Naive thymus-derived CD4-positive, alpha-beta T cell (primary cell): Measurements from ENCODE around the gene PRRC2C. TPM values are rescaled to one million over a fixed set of nuclear protein-coding genes. Genes with fewer than 3 reads are reported as not detected.

ENCODE experiments used
- ATAC-seq: fragments of 150-1000 bp; cut with Tn5 transposase; 2 replicates; pipeline ENCODE4 v1.10.0; 2021; ENCODE audit warnings: mild to moderate bottlenecking, moderate library complexity
- CTCF ChIA-PET: fragments of 350-600 bp; sonication (Branson Sonifier 250); formaldehyde crosslinking; loops from one replicate; lab custom pipeline; 2021; ENCODE audit warnings: antibody characterized with exemption; lab: Charles Lee
- POLR2A ChIA-PET: fragments of 350-600 bp; sonication (Branson Sonifier 250); formaldehyde crosslinking; loops from one replicate; lab custom pipeline; 2021; ENCODE audit warnings: antibody characterized with exemption, inconsistent platforms; lab: Charles Lee
- DNase-seq, 9 donors: peaks; one replicate each; pipeline versions ENCODE4 v3.0.0 to v3.0.0-alpha.2; 2020 to 2022; ENCODE audit warnings: mixed read lengths in 1 of 9
- H3K27ac ChIP-seq: one replicate; pipeline ENCODE4 v1.7.0; 2013; ENCODE audit warnings: mild to moderate bottlenecking, low read depth, low read length, moderate library complexity
- H3K27me3 ChIP-seq, 2 donors: one replicate each; pipeline ENCODE4 v1.7.0; 2013; ENCODE audit warnings: low read length in 2 of 2, mild to moderate bottlenecking in 2 of 2, moderate library complexity in 2 of 2; ENCODE audit not compliant: control insufficient read depth in 2 of 2, insufficient read depth in 2 of 2
- H3K36me3 ChIP-seq, 3 experiments: 1 replicate in 2 of 3; 2 replicates in 1 of 3; pipeline ENCODE4 v1.7.0; 2013; ENCODE audit warnings: low read length in 3 of 3, mild to moderate bottlenecking in 3 of 3, moderate library complexity in 1 of 3; ENCODE audit not compliant: insufficient read depth in 3 of 3, control insufficient read depth in 2 of 3
- H3K4me1 ChIP-seq, 2 donors: one replicate each; pipeline ENCODE4 v1.7.0; 2013; ENCODE audit warnings: low read length in 2 of 2, mild to moderate bottlenecking in 2 of 2, moderate library complexity in 1 of 2; ENCODE audit not compliant: control insufficient read depth in 2 of 2, insufficient read depth in 2 of 2
- H3K4me3 ChIP-seq: 2 replicates; pipeline ENCODE4 v1.7.0; 2013; ENCODE audit warnings: mild to moderate bottlenecking, low read length
- H3K9me3 ChIP-seq, 3 experiments: 1 replicate in 2 of 3; 2 replicates in 1 of 3; pipeline ENCODE4 v1.7.0; 2013; ENCODE audit warnings: low read length in 3 of 3; ENCODE audit not compliant: control insufficient read depth in 2 of 3
- H3K27ac Mint-ChIP-seq, 9 donors: one replicate each; pipeline ENCODE4 v1.8.0; 2020 to 2022; ENCODE audit warnings: mixed read lengths in 9 of 9, mild to moderate bottlenecking in 8 of 9, moderate library complexity in 5 of 9, inconsistent platforms in 2 of 9
- H3K27me3 Mint-ChIP-seq, 5 donors: one replicate each; pipeline ENCODE4 v1.8.0; 2021 to 2022; ENCODE audit warnings: mixed read lengths in 5 of 5, mild to moderate bottlenecking in 1 of 5
- H3K36me3 Mint-ChIP-seq, 5 donors: one replicate each; pipeline ENCODE4 v1.8.0; 2020 to 2022; ENCODE audit warnings: mixed read lengths in 5 of 5, mild to moderate bottlenecking in 3 of 5, inconsistent platforms in 1 of 5
- H3K4me1 Mint-ChIP-seq, 7 donors: one replicate each; pipeline ENCODE4 v1.8.0; 2020 to 2022; ENCODE audit warnings: mixed read lengths in 7 of 7, mild to moderate bottlenecking in 3 of 7, inconsistent platforms in 1 of 7
- H3K4me3 Mint-ChIP-seq, 10 donors: one replicate each; pipeline ENCODE4 v1.8.0; 2020 to 2022; ENCODE audit warnings: mild to moderate bottlenecking in 10 of 10, mixed read lengths in 10 of 10, moderate library complexity in 6 of 10, inconsistent platforms in 2 of 10
- H3K9me3 Mint-ChIP-seq, 11 donors: one replicate each; pipeline ENCODE4 v1.8.0; 2020 to 2022; ENCODE audit warnings: mixed read lengths in 11 of 11, mild to moderate bottlenecking in 4 of 11, inconsistent platforms in 1 of 11, moderate library complexity in 1 of 11
- intact Hi-C, 2 donors: fragments of 100-400 bp; cut with micrococcal nuclease; formaldehyde crosslinking; loops; one replicate each; pipeline ENCODE4 v1.15.1; 2023
- polyA plus RNA-seq, 2 donors: library from polyadenylated mRNA; unstranded; fragments of 300-500 nt; fragmentation: Illumina TruSeq; gene quantifications; one replicate each; pipeline ENCODE4 v1.2.3, GENCODE V29; 2021
- total RNA-seq, 6 experiments: library from RNA in 5 of 6; stranded (reverse) in 5 of 6; gene quantifications; 1 replicate in 5 of 6; 2 replicates in 1 of 6; pipeline ENCODE4 v1.2.3 and lab custom pipeline; 2021 to 2026

Gene PRRC2C
- total and polyA plus RNA-seq, 7 experiments from 2014 or later: 45.2 to 341 (median 285) TPM

GRCh38 chr1:171457412-171457811 lies 27.9 kb upstream of the PRRC2C start:
- H3K4me1 ChIP-seq: no peaks in the 10 kb centered on the region
- H3K4me1 Mint-ChIP-seq: no peaks in the 10 kb centered on the region
- ATAC-seq: no peak
- H3K36me3 Mint-ChIP-seq: peaks cover 0 to 3% (median 2%) of the 10 kb centered on the region in 5 donors
- DNase-seq: no peak
- ChIA-PET POLR2A (no interaction called here), CTCF (no interaction called here)
- no peaks in the 10 kb centered on the region for H3K27me3 ChIP-seq
- H3K27me3 Mint-ChIP-seq: peaks cover 0 to 17% (median 4%) of the 10 kb centered on the region in 5 donors
- H3K27ac ChIP-seq: no peak overlapping the region
- peaks cover 0 to 7% (median 3%) of the 10 kb centered on the region in 11 donors for H3K9me3 Mint-ChIP-seq
- no peak overlapping the region for H3K4me3 ChIP-seq
- H3K36me3 ChIP-seq: no peaks in the 10 kb centered on the region
- no peak overlapping the region for H3K27ac Mint-ChIP-seq
- H3K4me3 Mint-ChIP-seq: no peak overlapping the region
- intact Hi-C loops: no loop called here
- H3K9me3 ChIP-seq: no peaks in the 10 kb centered on the region

- intact Hi-C loops: no loop called here
- DNase-seq (no peak), ATAC-seq (no peak)
- Mint-ChIP-seq H3K9me3 (no peaks in the 10 kb centered on the region), H3K27me3 (peaks cover 0 to 6% (median 0%) of the 10 kb centered on the region in 5 donors), H3K36me3 (no peaks in the 10 kb centered on the region), H3K27ac (no peak overlapping the region), H3K4me1 (no peaks in the 10 kb centered on the region), H3K4me3 (no peak overlapping the region)
- CTCF ChIA-PET: interaction anchor here (0.7 kb wide), 2 partner anchors 18 to 1482 kb away, joined by 3 read pairs; no protein-coding TSS in a partner anchor
- Histone ChIP-seq H3K36me3 (no peaks in the 10 kb centered on the region), H3K27me3 (no peaks in the 10 kb centered on the region), H3K4me3 (no peak overlapping the region), H3K4me1 (no peaks in the 10 kb centered on the region), H3K27ac (no peak overlapping the region), H3K9me3 (no peaks in the 10 kb centered on the region)
- POLR2A ChIA-PET: no interaction called here
These were observed 25.2 kb upstream of the PRRC2C start for GRCh38 chr1:171460018-171460620.

- H3K27me3 Mint-ChIP-seq: peaks cover 0 to 3% (median 0%) of the 10 kb centered on the region in 5 donors
- Histone ChIP-seq H3K9me3 (no peaks in the 10 kb centered on the region), H3K27me3 (no peaks in the 10 kb centered on the region), H3K27ac (no peak overlapping the region), H3K4me1 (no peaks in the 10 kb centered on the region), H3K36me3 (no peaks in the 10 kb centered on the region), H3K4me3 (no peak overlapping the region)
- H3K27ac Mint-ChIP-seq: no peak overlapping the region
- no peaks in the 10 kb centered on the region for H3K4me1 Mint-ChIP-seq
- no peak overlapping the region for H3K4me3 Mint-ChIP-seq
- ATAC-seq (no peak), DNase-seq (no peak)
- POLR2A ChIA-PET: no interaction called here
- H3K36me3 Mint-ChIP-seq: no peaks in the 10 kb centered on the region
- CTCF ChIA-PET: no interaction called here
- H3K9me3 Mint-ChIP-seq: peaks cover 0 to 2% (median 0%) of the 10 kb centered on the region in 11 donors
- intact Hi-C loops: no loop called here
These were observed 17.7 kb upstream of the PRRC2C start for GRCh38 chr1:171467626-171468025.

GRCh38 chr1:171468120-171468750 lies 17.1 kb upstream of the PRRC2C start:
- no peaks in the 10 kb centered on the region for H3K9me3 ChIP-seq
- no peaks in the 10 kb centered on the region for H3K36me3 ChIP-seq
- H3K27ac ChIP-seq: no peak overlapping the region
- no peak overlapping the region for H3K4me3 ChIP-seq
- Mint-ChIP-seq H3K9me3 (peaks cover 0 to 2% (median 0%) of the 10 kb centered on the region in 11 donors), H3K4me3 (no peak overlapping the region), H3K4me1 (no peaks in the 10 kb centered on the region), H3K27me3 (peaks cover 0 to 3% (median 0%) of the 10 kb centered on the region in 5 donors), H3K27ac (peak overlapping the region in 1 of 9 donors; percentile 6), H3K36me3 (no peaks in the 10 kb centered on the region)
- ChIA-PET CTCF (no interaction called here), POLR2A (no interaction called here)
- no peaks in the 10 kb centered on the region for H3K4me1 ChIP-seq
- DNase-seq: no peak
- no peak for ATAC-seq
- intact Hi-C loops: no loop called here
- H3K27me3 ChIP-seq: no peaks in the 10 kb centered on the region

- POLR2A ChIA-PET: no interaction called here
These were observed 14.6 kb upstream of the PRRC2C start for GRCh38 chr1:171470726-171471125.

GRCh38 chr1:171472183-171472647 lies 13.1 kb upstream of the PRRC2C start:
- no peaks in the 10 kb centered on the region for H3K4me1 Mint-ChIP-seq
- Histone ChIP-seq H3K9me3 (no peaks in the 10 kb centered on the region), H3K27ac (no peak overlapping the region), H3K4me3 (no peak overlapping the region), H3K36me3 (no peaks in the 10 kb centered on the region), H3K27me3 (no peaks in the 10 kb centered on the region), H3K4me1 (no peaks in the 10 kb centered on the region)
- H3K27me3 Mint-ChIP-seq: peaks cover 0 to 20% (median 3%) of the 10 kb centered on the region in 5 donors
- no peak overlapping the region for H3K27ac Mint-ChIP-seq
- ChIA-PET CTCF (interaction anchor here (0.6 kb wide), 1 partner anchor 11 kb away, joined by 4 read pairs; no protein-coding TSS in a partner anchor), POLR2A (interaction anchor here (1.2 kb wide), 1 partner anchor 14 kb away, joined by 3 read pairs; no protein-coding TSS in a partner anchor)
- intact Hi-C loops: no loop called here
- H3K4me3 Mint-ChIP-seq: no peak overlapping the region
- no peak for DNase-seq
- ATAC-seq: no peak
- no peaks in the 10 kb centered on the region for H3K36me3 Mint-ChIP-seq
- H3K9me3 Mint-ChIP-seq: peaks cover 0 to under 1% (median 0%) of the 10 kb centered on the region in 11 donors

More at GRCh38 chr1:171470726-171471125, 14.6 kb upstream of the PRRC2C start:
- Histone ChIP-seq H3K36me3 (no peaks in the 10 kb centered on the region), H3K9me3 (no peaks in the 10 kb centered on the region), H3K27me3 (no peaks in the 10 kb centered on the region), H3K27ac (no peak overlapping the region), H3K4me3 (no peak overlapping the region), H3K4me1 (no peaks in the 10 kb centered on the region)
- DNase-seq (no peak), ATAC-seq (no peak)
- no peaks in the 10 kb centered on the region for H3K4me1 Mint-ChIP-seq
- CTCF ChIA-PET: no interaction called here
- no peaks in the 10 kb centered on the region for H3K36me3 Mint-ChIP-seq
- H3K4me3 Mint-ChIP-seq: no peak overlapping the region
- H3K9me3 Mint-ChIP-seq: peaks cover 0 to 2% (median 0%) of the 10 kb centered on the region in 11 donors
- H3K27ac Mint-ChIP-seq: no peak overlapping the region
- H3K27me3 Mint-ChIP-seq: peaks cover 0 to 13% (median 0%) of the 10 kb centered on the region in 5 donors
- intact Hi-C loops: no loop called here
